A549 treated with Hydrocortisone at 1 μM for 4 hours (cell line): ENCODE measurements around the gene PRSS21. TPM values are rescaled to one million over a fixed set of nuclear protein-coding genes. Genes with fewer than 3 reads are reported as not detected.

Source experiments
- total RNA-seq: library from RNA; stranded (reverse); fragments of 200-300 nt; extraction: Qiagen RNA extraction; gene quantifications from 5 replicates; pipeline ENCODE4 v1.2.3, GENCODE V29; 2022

PRSS21 gene
- total RNA-seq: 0.16 to 0.32 TPM (median 0.20 TPM) in 3 of 5 replicates, not detected in the others

DNA sequence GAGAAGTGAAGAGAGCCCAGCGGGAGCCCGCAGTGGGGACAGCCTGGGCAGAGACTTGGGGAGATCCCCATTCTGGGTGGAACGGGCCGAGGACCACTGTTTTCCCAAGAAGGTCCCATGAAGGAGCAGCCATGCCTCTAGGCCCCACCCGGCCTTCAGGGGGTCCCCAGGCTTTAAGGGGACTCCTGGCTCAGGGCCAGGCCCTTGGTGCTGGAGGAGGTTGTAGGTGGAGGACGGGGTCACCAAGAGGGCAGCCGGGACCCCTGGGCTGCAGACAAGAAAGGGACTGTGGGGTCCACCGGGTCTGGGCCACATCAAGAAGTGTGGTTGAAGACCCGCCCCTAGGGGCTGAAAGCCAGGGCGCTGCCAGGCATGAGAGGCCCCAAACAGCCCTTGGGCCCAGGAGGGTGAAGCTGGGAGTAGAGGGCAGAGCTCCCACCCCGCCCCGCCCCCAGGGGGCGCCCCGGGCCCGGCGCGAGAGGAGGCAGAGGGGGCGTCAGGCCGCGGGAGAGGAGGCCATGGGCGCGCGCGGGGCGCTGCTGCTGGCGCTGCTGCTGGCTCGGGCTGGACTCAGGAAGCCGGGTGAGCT is at the start of gene PRSS21:
PRSS21 (plus strand) TSS at position 487 of the 589 bp plus-strand sequence; CDS start at position 519, 32 bp downstream.

GRCh38 chr16:2777231-2777902 is 39.7 kb upstream of the PRSS21 start, which contains the start of gene ELOB:
TSS of gene ELOB (minus strand) at chr16:2777280. CDS start at chr16:2777239, 41 bp downstream.

DNA sequence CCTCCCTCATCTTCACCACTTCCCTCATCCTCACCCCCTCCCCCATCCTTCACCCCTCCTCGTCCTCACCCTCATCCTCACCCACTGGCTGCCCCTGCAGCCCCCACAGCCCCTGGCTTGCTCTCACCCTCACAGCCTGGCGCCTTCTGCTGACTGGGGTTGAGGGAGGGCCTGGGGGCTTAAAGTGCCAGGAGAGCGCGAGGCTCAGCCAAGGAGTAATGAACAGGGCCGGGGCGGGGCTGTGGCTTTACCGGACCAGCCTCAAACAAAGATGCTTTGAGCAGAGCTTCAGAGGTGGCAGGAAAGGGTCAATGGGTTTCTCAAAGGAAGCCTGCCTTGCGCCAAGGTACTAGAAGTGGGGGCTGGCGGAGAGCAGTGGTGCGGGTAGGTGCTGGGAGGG is 29.6 kb upstream of the PRSS21 start, which contains the start of gene PRSS33:
PRSS33 (minus strand) TSS at position 155 of the 400 bp plus-strand sequence. CDS start 1,013 bp downstream, outside the sequence.

GRCh38 chr16:2829501-2830354 is 12.7 kb downstream of the PRSS21 start, which contains the start of gene ZG16B:
TSS of gene ZG16B (plus strand) at chr16:2830303. CDS start at chr16:2830442, 139 bp downstream.

DNA sequence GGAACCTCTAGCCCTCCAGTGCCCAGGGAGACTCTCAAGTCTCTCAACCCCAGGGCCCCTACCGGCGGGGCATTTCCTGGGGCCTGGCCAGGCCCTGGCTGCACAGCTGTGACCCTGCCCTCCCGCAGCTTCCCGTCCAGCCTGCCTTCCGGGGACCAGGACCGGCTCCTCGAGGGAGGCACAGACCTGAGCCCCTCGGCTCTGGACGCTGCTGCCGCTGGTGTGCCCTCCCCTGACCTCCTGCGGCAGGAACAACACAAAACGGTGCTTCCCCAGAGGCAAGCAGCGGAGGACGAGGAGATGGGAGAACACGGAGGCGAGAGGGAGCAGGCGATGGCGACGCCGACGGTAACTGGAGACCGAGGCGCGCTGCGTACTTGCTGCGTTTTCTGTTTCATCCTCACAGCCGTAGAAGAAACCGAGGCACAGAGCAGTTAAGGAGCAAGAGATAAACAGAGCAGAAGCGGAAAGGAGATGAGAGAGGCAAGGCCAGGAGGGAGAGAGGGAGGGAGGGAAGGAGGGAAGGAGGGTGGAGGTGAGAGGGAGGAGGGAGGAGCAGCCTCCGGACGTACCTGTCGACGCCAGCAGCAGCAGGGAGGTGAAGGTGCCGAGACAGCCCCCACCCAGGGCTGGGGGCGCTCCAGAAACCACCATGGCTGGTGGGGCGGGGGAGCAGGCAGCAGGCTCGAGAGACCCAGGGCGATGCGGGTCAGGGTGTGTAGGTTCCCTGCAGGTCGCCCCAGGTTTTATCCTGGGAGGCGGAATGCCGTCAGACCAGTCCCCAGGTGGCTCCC is 40.6 kb downstream of the PRSS21 start, which contains the start of gene PRSS22:
PRSS22 (minus strand) TSS at position 720 of the 794 bp plus-strand sequence; CDS start at position 654, 66 bp downstream.

Other genes with a start within 250 kb of the PRSS21 start
- 38.0 to 43.5 TPM (median 41.8 TPM) in 5 replicates for gene KCTD5, start 134.7 kb upstream of the PRSS21 start, total RNA-seq
- gene PRSS27, start 97.0 kb upstream of the PRSS21 start, total RNA-seq: 0.82 to 2.2 TPM (median 1.8 TPM) in 5 replicates
- gene SRRM2, start 64.6 kb upstream of the PRSS21 start, total RNA-seq: 370 to 412 TPM (median 400 TPM) in 5 replicates
- gene ELOB, start 40.0 kb upstream of the PRSS21 start, total RNA-seq: 397 to 574 TPM (median 505 TPM) in 5 replicates
- gene PRSS33, start 29.7 kb upstream of the PRSS21 start, total RNA-seq: not detected in 5 replicates
- gene PRSS41, start 18.8 kb upstream of the PRSS21 start, total RNA-seq: not detected in 5 replicates
- 0.49 to 0.73 TPM (median 0.59 TPM) in 5 replicates for gene ZG16B, start 13.1 kb downstream of the PRSS21 start, total RNA-seq
- 0.84 to 1.2 TPM (median 0.97 TPM) in 5 replicates for gene PRSS22, start 40.9 kb downstream of the PRSS21 start, total RNA-seq
- gene FLYWCH2, start 66.0 kb downstream of the PRSS21 start, total RNA-seq: 44.0 to 53.5 TPM (median 50.4 TPM) in 5 replicates
- gene FLYWCH1, start 94.7 kb downstream of the PRSS21 start, total RNA-seq: 20.6 to 26.1 TPM (median 25.1 TPM) in 5 replicates
- 1.4 to 2.5 TPM (median 1.9 TPM) in 5 replicates for gene KREMEN2, start 147.0 kb downstream of the PRSS21 start, total RNA-seq
- gene PAQR4, start 152.1 kb downstream of the PRSS21 start, total RNA-seq: 35.2 to 44.7 TPM (median 43.1 TPM) in 5 replicates
- gene PKMYT1, start 163.2 kb downstream of the PRSS21 start, total RNA-seq: 64.8 to 93.9 TPM (median 88.9 TPM) in 5 replicates
- gene CLDN9, start 195.7 kb downstream of the PRSS21 start, total RNA-seq: 0.33 to 0.55 TPM (median 0.47 TPM) in 5 replicates
- gene CLDN6, start 200.9 kb downstream of the PRSS21 start, total RNA-seq: 0.25 to 0.44 TPM (median 0.39 TPM) in 5 replicates
- 375 to 617 TPM (median 546 TPM) in 5 replicates for gene TNFRSF12A, start 203.1 kb downstream of the PRSS21 start, total RNA-seq
- 159 to 256 TPM (median 229 TPM) in 5 replicates for gene HCFC1R1, start 206.7 kb downstream of the PRSS21 start, total RNA-seq
- 27.8 to 35.7 TPM (median 33.0 TPM) in 5 replicates for gene THOC6, start 206.8 kb downstream of the PRSS21 start, total RNA-seq
- not detected in 5 replicates for gene BICDL2, start 219.7 kb downstream of the PRSS21 start, total RNA-seq
- 0.86 to 1.2 TPM (median 0.90 TPM) in 5 replicates for gene MMP25, start 229.3 kb downstream of the PRSS21 start, total RNA-seq
- gene IL32, start 248.4 kb downstream of the PRSS21 start, total RNA-seq: 21.6 to 38.9 TPM (median 24.5 TPM) in 5 replicates